GM19455 (cell line): ENCODE data around the gene AKNAD1.

Experiments
- ATAC-seq: cut with Tn5 transposase; IDR thresholded peaks from one replicate; pipeline ENCODE4 v1.9.1; 2021; ENCODE audit not compliant: unreplicated experiment

The AKNAD1 gene

DNA sequence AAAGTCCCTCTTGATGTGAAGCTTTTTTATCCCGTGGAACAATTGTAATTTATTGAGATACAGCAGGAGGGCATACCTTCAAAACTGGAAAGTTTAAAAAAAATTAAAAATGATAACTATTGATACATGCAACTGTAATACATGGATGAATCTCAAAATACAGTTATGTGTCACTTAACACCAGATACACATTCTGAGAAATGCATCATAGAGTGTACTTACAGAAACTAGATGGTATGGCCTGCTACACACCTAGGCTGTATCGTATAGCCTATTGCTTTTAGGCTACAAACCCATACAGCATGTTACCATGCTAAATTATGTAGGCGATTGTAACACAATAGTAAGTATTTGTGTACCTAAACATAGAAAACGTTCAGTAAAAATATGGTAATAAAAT is 7.1 kb upstream of the AKNAD1 start:
- no peak for ATAC-seq

DNA sequence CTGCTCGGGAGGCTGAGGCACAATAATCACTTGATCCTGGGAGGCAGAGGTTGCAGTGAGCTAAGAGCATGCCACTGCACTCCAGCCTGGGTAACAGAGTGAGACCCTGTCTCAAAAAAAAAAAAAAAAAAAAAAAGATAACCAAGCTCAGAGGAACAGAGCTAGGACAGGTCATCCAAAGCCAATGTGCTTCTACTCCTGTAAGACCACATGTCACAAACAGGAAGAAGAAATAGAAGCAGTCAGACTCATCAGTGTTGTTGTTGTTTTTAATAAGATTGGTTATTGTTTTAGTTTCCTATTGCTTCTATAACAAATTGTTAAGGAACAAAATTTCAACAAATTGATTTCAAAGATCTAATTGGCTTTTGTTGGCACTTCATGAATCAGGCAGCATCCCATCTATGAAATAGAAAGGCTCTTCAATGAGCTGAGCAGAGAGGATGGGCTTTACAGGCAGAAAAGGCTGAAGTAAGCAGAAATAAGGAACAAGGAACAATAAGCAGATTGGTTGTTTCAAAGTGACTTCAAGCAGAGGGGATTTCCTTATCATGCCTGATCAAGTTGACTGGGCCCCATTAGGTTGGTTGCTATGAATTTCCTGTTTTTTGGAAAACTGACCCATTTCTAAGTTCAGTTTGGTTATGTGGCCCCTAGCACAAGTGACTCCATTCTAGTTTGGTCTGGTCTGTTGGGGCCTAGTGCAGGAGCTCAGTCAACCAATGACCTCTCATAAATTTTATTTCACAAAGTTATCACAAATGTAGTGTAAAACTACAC is 6.0 kb upstream of the AKNAD1 start:
- no peak for ATAC-seq

DNA sequence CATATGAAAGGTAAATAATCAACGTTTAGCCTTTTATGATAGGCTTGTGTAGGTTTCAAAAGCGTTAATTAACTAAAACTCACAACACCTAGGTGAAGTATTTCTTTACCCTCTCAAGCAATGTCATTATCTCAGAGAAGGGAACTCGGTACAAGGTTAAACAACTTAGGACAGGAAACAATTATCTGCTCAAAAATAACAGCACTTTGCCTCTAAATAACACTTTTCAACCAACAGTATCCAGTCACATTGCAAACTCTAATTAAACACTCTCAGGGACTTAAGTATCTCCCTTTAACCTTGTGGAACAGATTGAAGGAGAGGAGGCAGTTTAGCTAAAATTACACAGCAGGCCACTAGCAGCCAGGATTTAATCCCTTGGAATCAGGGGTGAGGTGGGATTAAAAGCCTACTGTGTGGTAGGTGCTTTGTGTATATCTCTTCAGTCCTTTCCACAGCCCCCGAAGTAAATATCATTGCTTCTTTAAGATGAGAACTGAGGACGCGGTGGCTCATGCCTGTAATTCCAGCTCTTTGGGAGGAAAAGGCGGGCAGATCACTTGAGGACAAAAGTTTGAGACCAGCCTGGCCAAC is 5.2 kb upstream of the AKNAD1 start:
- ATAC-seq, result no peak

DNA sequence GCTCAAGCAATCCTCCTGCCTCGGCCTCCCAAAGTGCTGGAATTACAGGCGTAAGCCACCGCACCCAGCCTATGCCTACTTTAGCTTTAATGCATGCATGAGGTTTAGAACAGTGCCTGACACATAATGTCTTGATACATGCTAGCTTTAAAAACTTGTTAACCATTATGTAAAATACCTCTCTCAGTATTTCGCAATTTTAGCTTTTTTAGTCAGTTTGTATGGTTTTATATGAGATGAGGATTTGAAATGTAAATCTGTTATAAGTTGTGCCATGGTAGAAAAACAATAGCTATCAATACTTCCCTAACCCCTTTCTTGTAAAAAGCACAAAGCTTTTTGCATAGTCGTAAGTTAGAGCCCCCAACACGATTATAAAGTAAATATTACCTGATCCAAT is 4.7 kb upstream of the AKNAD1 start:
- no peak for ATAC-seq

DNA sequence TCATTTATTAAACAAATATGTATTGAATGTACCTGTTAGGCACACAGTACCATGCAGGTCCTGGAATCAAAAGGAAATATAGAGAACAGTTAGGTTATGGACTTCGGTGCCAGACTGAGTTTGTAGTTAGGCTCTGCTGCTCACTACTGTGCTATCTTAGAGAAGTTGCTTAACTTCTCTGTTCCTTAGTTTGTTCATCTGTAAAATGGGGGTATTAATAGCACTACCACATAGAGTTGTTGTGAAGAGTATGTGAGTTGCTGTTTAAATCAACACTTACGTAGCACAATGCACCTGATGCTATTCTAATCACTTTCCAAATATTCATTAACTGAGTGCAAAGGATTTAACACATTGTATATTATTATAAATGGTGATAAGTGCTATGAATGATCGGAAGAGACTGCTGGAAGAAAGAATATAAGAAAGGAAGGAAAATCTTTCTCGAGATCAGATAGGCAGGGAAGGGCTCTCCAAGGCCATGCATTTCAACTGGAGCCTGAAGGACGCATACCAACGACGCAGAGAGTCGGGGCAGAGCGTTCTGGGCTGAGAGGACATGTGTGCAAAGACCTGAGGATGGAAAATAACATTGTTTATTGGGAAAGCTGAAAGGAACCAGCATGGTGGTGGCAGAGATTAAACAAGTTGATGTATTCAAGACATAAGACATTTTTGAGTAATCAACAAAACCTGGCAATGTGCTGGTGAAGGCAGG is 3.5 kb upstream of the AKNAD1 start:
- ATAC-seq, result no peak

DNA sequence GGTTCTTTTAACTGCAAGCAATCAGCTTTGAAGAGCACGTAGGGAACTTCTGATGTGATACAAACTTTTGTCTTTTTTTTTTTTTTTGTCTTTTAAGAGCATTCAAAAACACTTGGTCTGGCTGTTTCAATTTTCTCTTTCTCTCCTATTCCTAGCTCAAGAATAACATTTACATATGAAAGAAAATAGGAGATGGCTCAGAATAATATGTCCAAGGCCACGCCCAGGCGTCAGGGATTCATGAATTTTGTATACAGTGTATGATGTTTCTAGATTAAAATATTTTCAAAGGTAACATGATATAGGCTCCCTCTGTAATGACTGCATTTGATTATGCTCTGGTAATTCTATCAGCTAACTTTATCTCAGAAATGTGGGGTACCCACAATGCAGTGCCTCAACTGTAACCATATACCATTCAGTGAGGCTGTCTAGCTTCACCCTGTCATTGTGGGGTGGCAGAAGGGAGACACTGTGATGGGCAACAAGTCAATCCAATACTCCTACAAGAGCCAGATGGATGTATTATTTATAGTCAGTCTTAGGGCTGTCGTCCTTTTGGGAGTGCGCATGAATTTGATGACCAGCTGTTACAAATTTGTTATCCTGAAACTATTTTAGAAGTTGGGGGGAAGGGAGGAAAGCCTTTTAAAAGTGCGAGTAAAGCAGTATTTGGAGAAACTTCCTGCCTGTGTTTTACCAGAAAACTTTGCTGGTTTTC is 1.5 kb upstream of the AKNAD1 start:
- ATAC-seq, result no peak

DNA sequence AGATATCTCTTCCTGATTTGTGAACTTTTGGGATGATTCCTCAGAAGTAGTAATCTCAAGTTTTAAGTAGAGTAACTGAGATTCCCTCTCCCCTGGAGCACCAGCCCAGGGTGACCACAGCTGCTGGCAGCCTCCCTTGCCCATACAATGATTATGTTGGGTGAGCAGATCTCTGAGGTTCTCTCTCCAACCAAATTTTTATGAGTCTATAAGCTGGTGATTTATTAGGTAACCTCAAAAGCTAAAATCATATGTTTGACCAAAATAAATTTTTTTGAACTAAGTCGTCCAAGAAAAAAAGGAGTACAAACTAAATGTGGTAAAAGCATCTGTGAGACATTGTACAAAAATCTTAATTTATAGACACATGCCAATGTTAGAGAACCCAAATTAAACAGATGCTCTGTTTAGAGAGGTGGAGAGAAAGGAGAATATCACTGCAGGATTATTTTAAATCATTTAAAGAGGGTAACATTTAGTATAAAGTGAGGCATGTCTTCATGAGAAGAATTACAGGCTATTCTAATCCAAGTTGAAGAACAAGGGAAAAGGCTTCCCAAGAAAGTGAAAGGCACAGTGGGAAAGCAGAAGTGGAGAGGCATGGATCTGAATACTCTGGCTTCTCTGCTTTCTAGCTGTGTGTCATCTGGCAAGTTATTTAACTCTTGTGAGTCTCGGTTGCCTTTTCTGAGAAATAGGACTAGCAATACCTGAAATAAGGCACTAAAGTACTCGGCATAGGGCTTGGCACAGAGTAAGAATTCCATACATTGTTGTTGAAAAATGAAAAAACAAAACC is 2.5 kb downstream of the AKNAD1 start:
- no peak for ATAC-seq

DNA sequence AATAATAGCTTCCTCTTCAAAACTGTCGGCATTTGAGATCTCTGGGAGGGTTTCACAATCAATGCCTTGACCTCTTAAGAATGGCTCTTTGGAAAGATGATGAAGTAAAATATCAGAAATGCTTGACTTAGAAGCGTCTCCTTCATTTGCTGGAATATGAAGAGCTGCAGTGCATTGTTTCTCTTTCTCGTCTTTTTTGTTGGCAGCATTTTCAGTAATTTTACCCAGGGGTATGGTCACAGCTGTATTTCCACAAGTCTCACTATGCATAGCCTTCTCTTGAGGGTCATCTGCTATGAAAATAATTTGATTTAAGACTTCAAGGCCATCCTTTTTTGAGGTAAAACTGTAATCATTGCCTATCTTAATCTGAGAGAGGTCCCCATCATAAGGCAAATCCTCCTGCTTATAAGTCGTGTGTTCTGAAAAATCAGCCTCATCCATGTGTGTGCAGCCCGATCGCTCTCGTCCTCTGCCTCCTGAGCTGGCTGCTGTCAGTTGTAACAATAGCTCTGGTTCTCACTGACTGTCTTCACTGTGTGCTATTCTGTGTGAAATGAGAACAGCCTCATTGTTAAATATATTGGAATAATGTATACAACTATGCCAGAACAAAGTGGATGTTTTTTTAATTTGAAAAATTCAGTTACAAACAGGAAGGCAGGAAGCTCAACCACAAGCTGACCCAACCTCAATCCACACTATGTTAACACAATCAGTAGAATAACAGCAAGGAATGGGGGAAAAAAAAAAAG is 4.5 kb downstream of the AKNAD1 start:
- ATAC-seq, result no peak

DNA sequence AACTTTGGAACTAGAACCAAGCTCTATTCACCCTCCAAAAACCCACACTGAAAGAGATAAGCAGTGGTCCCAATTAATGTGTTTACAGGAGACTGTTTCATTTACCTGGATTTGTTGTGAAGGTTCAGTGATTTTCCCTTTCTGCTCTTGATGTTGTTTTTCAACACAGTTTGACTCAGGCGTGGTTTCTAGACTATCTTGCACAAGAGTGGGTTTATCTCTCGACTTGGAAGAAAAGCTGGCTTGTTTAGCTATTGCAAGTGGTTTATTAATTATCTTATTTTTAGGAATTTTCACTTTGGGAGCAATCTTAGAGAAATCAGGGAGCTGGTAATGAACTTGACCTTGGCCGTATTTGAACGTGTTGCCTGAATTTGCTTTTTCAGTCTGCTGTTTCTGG is 5.3 kb downstream of the AKNAD1 start:
- ATAC-seq, result no peak

DNA sequence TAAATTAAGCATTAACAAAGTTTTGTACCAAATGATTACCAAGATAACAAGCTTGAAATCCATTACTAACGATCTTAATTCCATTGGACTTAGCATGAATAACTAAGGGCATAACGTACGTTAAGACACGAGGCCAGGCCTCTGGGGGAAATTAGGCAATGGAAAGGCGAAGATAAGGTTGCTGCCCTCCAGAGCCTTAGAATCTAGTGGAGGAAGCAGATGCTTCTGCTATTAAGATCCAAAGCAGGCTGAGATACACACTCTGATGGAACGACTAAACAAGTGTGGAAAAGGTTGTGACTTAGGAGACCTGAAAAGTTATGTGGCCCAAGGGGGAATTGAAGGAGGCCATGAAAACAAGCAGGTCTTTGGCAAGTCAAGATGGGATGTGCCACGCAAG is 6.0 kb downstream of the AKNAD1 start:
- ATAC-seq, result no peak

DNA sequence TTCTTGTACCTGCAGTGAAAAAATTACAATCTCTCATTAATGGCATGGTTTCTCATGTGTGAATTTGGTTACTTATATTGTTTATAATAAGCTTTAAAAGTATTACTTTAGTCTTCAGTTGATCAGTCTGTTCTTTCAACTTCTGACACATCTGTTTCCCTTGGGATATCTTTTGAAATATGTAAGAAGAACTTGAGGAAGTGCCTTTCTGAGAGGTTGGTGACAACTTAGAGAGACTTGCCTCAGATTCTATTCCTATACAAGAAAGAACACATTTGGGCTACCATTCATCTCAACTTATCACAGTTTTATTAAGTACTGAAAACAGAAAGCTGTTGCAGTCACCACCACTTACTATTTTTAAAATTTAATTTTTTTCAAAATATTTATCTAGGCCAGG is 8.1 kb downstream of the AKNAD1 start:
- no peak for ATAC-seq

DNA sequence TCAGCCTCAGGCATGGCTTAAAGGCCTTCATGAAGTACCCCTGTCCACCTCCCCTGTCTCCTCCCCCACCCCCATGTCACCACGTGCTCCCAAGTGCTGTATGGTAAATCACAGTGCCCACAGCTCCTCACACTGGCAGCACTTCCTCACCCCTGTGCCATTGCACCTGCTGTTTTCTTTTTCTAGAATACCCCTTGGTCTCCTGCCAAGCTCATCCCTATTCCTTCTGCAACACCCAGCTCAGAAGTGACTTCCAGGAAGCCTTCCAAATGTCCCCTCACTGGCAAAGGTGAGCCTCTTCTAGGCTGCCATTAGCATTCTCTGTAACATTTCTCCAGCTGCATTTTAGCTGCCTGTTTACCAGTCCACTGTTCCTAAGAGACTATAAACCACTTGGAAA is 9.4 kb downstream of the AKNAD1 start:
- no peak for ATAC-seq

DNA sequence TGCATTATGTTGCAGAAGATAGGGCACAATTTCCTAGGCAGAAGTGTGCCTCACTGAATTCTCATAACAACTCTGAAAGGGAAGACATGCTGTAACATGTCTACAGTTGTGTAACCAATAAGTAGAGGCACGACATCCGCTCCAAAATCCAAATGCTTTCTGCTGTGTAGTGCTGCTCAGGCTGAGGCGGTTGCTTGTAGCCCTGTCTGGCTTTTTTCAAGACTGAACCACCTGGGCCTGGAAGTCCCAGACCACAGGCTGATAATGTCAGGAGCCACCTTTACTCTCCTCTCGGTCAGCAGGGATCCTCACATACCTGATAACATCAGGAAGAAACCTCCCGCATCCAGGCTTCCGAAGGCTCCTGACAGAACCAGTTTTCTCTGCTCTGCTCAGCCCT is 10.9 kb downstream of the AKNAD1 start:
- ATAC-seq, result no peak

DNA sequence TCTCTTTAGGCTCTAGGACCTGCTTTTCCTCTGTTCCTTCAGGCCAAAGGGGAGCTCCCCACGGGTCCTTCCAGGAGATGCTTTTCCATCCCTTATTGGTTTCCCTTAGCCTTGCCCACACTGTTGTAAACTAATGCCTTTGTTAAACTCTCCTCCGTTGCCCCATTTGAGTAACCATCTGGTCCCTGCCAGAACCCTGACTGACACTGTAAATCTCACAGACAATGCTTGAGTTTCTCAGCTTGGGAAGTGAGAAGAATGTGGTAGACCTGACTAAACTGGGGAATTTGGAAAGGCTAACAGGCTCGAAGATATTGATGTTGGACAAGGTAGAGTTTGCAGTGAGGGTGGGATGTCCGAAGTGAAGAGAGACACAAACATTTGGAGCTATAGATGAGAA is 11.4 kb downstream of the AKNAD1 start:
- no peak for ATAC-seq

DNA sequence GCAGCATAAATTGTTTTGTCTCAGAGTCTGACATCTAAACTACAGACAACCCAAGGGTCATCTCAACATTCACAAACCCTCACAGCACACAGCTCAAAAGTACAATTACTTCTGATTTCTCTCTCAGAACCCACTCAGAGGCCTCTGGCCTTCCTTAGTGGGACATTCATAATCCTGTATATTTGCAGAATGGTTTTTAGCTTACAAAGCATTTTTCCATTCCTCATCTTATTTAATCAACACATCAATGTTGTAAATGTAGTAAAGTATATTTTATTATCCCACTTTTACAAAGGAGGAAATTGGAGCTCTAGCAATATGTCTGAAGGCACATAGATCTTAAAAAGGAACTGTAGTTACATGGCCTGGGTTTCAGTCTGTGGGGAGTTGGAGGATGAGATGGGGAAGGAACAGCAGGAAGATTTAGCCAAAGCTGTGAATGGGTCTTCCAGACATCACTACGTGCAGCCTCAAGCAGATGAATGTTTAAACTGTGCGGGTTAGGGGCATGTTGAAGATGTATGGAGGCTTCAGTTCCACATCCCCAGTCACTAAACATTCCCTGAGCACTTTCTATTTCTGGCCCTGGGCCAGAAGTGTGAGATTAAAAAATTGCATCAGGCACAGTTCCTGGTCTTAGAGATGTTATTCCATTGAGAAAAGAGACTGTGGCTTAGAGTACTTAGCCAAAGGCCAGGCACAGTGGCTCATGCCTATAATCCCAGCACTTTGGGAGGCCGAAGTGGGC is 13.3 kb downstream of the AKNAD1 start:
- ATAC-seq, result no peak

DNA sequence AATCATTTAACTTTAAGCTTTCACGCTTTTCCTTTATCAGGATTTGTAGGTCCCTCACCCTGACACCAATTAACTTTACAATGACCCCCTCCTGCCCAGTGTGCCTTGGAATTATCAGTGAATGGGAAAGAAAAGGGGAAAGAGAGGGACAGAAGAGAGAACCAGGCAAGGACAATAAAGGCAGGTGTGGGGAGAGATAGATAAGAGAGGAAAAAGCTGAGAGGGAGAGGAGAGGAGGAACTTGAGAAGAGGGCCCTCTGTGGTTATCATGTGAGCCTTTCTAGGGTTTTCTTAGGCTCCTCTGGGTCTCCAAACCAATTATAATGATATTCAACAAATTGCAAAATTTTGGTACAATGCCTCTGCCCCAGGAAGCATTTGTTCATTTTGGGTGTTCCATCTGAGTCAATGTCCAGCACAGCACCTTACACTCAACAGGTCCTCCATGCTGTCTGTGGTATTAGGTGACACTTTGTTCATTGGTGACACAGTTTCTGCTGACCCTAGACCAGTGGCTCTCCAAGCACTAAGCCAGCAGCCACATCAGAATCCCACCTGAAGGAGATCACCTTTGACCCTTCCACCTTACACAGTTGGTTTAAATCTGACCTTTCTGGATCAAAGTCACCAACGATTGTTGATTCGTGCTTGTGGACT is 14.2 kb downstream of the AKNAD1 start:
- no peak for ATAC-seq

DNA sequence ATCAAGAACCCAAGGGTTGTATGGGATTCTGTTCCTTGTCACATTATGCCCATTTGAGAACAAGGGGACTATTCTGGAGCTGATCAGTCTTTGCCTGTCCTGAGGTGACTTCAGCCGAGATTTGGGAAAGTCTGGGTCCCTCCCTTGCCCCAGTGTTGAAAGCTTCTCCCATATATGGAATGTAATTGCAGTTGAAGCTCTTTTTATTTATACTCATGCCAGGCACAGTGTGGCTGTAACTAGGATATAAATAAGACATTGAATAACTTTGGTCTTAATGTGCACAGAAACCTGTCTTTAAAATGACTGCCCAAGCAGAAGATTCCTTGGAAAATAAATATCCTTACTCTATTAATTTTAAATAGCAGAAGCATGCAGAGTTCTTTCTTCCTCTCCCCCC is 15.2 kb downstream of the AKNAD1 start:
- ATAC-seq, result no peak

DNA sequence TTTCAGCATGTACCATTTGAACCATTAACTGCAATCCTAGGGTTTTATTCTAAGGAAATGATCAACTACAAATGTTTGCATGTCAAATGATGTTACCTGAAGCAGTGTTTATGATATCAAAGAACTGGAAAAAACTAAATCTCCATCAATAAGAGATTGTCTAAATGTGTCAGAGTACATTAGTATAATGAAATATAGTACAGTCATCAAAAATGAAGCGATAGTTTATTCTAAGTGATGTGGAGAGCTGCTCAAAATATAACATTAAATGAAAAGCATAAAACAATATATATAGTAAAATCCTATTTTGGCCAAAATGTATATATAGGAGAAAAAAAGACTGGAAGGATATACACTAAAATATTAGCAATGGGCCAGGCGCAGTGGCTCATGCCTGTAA is 24.0 kb downstream of the AKNAD1 start:
- ATAC-seq, result no peak

DNA sequence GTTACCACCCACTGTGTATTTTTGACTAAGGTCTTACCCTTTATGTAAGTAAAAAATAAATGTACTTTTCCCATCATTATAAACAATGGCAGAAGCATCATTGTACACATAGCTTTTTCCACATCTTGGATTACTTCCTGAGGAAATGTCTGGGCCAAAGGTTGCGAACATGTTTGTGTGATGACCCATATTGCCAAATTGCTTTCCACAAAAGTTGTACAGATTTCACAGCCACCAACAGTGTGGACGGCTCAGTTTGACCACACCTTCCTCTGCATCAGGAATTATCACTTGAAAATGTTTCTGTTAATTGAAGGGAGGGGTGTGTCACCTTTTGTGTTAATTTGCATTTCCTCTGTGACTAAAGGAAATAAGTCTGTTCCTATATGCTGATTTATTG is 25.7 kb downstream of the AKNAD1 start:
- ATAC-seq, result no peak
